ENCODE results near the gene ANKRD42.

The ANKRD42 gene

GRCh38 chr11:83193315-83194280, at the start of gene ANKRD42:
Gene ANKRD42 (plus strand): TSS chr11:83193712. CDS start chr11:83194671, 959 bp downstream.
- no peak for TF ChIP-seq CTCF (conservative IDR thresholded peaks at IDR 0.05)
- peak within 1 kb of the TSS; percentile 87 for H3K27ac ChIP-seq

- no peak for TF ChIP-seq CTCF (conservative IDR thresholded peaks at IDR 0.05)
- no peak overlapping the region for H3K27ac ChIP-seq
These were observed 45.6 kb upstream of the ANKRD42 start for GRCh38 chr11:83147895-83148294.

- no peak for TF ChIP-seq CTCF (conservative IDR thresholded peaks at IDR 0.05)
- no peak overlapping the region; the same call in 1 of the 2 replicates for H3K27ac ChIP-seq
These were observed 43.1 kb upstream of the ANKRD42 start for GRCh38 chr11:83150450-83150849.

GRCh38 chr11:83151274-83151977, 42.1 kb upstream of the ANKRD42 start:
- TF ChIP-seq CTCF (conservative IDR thresholded peaks at IDR 0.05): no peak
- no peak overlapping the region for H3K27ac ChIP-seq

- TF ChIP-seq CTCF (conservative IDR thresholded peaks at IDR 0.05): no peak
These were observed 41.2 kb upstream of the ANKRD42 start for GRCh38 chr11:83152264-83152663.

GRCh38 chr11:83153764-83154163, 39.7 kb upstream of the ANKRD42 start:
- H3K27ac ChIP-seq: no peak overlapping the region
- TF ChIP-seq CTCF (conservative IDR thresholded peaks at IDR 0.05): no peak

More at GRCh38 chr11:83152264-83152663, 41.2 kb upstream of the ANKRD42 start:
- no peak overlapping the region for H3K27ac ChIP-seq

Data from VCaP (cell line).